Liver (tissue), 9 donors: Measurements from ENCODE around the gene FAM120C. TPM values are rescaled to one million over a fixed set of nuclear protein-coding genes. Genes with fewer than 3 reads are reported as not detected.

Source experiments
- DNase-seq: peaks from one replicate; pipeline ENCODE4 v3.0.0-alpha.2; 2017; ENCODE audit warnings: low spot score
- H3K27ac ChIP-seq, 2 donors: one replicate each; pipeline ENCODE4 v1.7.0; 2013; ENCODE audit warnings: inconsistent platforms in 2 of 2, low read length in 2 of 2, control low read depth in 1 of 2, low read depth in 1 of 2, mild to moderate bottlenecking in 1 of 2
- H3K27me3 ChIP-seq, 4 donors: one replicate each; pipeline versions ENCODE4 v1.6.1 to v1.7.0; 2013; ENCODE audit warnings: low read length in 3 of 4, inconsistent platforms in 1 of 4, mild to moderate bottlenecking in 1 of 4, moderate library complexity in 1 of 4; ENCODE audit not compliant: control insufficient read depth in 4 of 4, insufficient read depth in 4 of 4
- H3K36me3 ChIP-seq, 4 donors: one replicate each; pipeline versions ENCODE4 v1.6.1 to v1.7.0; 2013; ENCODE audit warnings: low read length in 3 of 4, mild to moderate bottlenecking in 3 of 4, low read depth in 1 of 4, moderate library complexity in 1 of 4; ENCODE audit not compliant: control insufficient read depth in 4 of 4, insufficient read depth in 3 of 4
- H3K4me1 ChIP-seq, 4 donors: one replicate each; pipeline versions ENCODE4 v1.6.1 to v1.7.0; 2013; ENCODE audit warnings: low read length in 3 of 4, mild to moderate bottlenecking in 3 of 4, moderate library complexity in 1 of 4; ENCODE audit not compliant: control insufficient read depth in 4 of 4, insufficient read depth in 4 of 4
- H3K4me3 ChIP-seq, 3 donors: one replicate each; pipeline versions ENCODE4 v1.6.1 to v1.7.0; 2013; ENCODE audit warnings: low read length in 3 of 3, control low read depth in 1 of 3, low read depth in 1 of 3, mild to moderate bottlenecking in 1 of 3
- H3K9ac ChIP-seq, 2 donors: one replicate each; pipeline ENCODE4 v1.7.0; 2013; ENCODE audit warnings: low read length in 2 of 2, mild to moderate bottlenecking in 2 of 2, moderate library complexity in 2 of 2, control low read depth in 1 of 2, low read depth in 1 of 2
- H3K9me3 ChIP-seq, 4 donors: one replicate each; pipeline versions ENCODE4 v1.6.1 to v1.7.0; 2013; ENCODE audit warnings: low read length in 3 of 4; ENCODE audit not compliant: control insufficient read depth in 4 of 4
- CTCF ChIP-seq: fragments of 150-350 bp; IDR thresholded peaks from 2 replicates; pipeline ENCODE4 v1.5.1; 2017; ENCODE audit warnings: improper control_type of control experiment, low read depth, low read length; ENCODE audit not compliant: missing input control
- EGR1 ChIP-seq, 2 donors: IDR thresholded peaks; 2 replicates each; pipeline ENCODE4 v1.6.1; 2016 to 2018; ENCODE audit warnings: antibody characterized with exemption in 2 of 2, low read depth in 2 of 2
- FOXA1 ChIP-seq: IDR thresholded peaks from 2 replicates; pipeline ENCODE4 v1.6.1; 2016; ENCODE audit warnings: antibody characterized with exemption
- FOXA2 ChIP-seq: IDR thresholded peaks from 2 replicates; pipeline ENCODE4 v1.6.1; 2016; ENCODE audit warnings: antibody characterized with exemption
- GABPA ChIP-seq, 2 donors: IDR thresholded peaks in 1 of 2; conservative IDR thresholded peaks in 1 of 2; 2 replicates each; pipeline ENCODE4 v1.6.1; 2016; ENCODE audit warnings: antibody characterized with exemption in 2 of 2, mild to moderate bottlenecking in 1 of 2, moderate library complexity in 1 of 2
- HNF4A ChIP-seq, 2 donors: conservative IDR thresholded peaks; 2 replicates each; pipeline ENCODE4 v1.6.1; 2016; ENCODE audit warnings: antibody characterized with exemption in 2 of 2, mild to moderate bottlenecking in 2 of 2
- HNF4G ChIP-seq: IDR thresholded peaks from 2 replicates; pipeline ENCODE4 v1.6.1; 2016; ENCODE audit warnings: antibody characterized with exemption
- NR2F2 ChIP-seq: IDR thresholded peaks from 2 replicates; pipeline ENCODE4 v1.6.1; 2016; ENCODE audit warnings: antibody characterized with exemption
- SP1 ChIP-seq: IDR thresholded peaks from 2 replicates; pipeline ENCODE4 v1.6.1; 2018; ENCODE audit warnings: antibody characterized with exemption, mild to moderate bottlenecking
- TAF1 ChIP-seq: conservative IDR thresholded peaks from 2 replicates; pipeline ENCODE4 v1.6.1; 2016; ENCODE audit warnings: antibody characterized with exemption, mild to moderate bottlenecking
- YY1 ChIP-seq: IDR thresholded peaks from 2 replicates; pipeline ENCODE4 v1.6.1; 2016; ENCODE audit warnings: antibody characterized with exemption, mild to moderate bottlenecking
- ZBTB33 ChIP-seq: IDR thresholded peaks from 2 replicates; pipeline ENCODE4 v1.6.1; 2016; ENCODE audit warnings: antibody characterized with exemption
- WGBS: extraction: QIAGEN DNeasy Blood & Tissue Kit; methylation state at CpG from one replicate; pipeline ENCODE4 v1.1.7; 2013; 5-methylcytosine and 5-hydroxymethylcytosine counted together
- polyA plus RNA-seq, 2 donors: library from polyadenylated mRNA; stranded (reverse) in 1 of 2; unstranded in 1 of 2; fragments of 200-250 nt in 1 of 2; fragments of >200 nt in 1 of 2; fragmentation: Nextera tagmentation in 1 of 2; extraction: Ambion mirVana in 1 of 2; gene quantifications; one replicate each; pipeline versions ENCODE4 v1.2.1 to v1.2.3, GENCODE V29; 2013 to 2015
- total RNA-seq, 2 donors: library from RNA; depleted of rRNA; stranded (reverse); fragments of >200 nt; gene quantifications; one replicate each; pipeline ENCODE4 v1.2.3, GENCODE V29; 2014
- TF ChIP-seq, protein P1 (sequence below): IDR thresholded peaks from 2 replicates; pipeline ENCODE4 v1.6.1; 2016; ENCODE audit warnings: antibody characterized with exemption, mild to moderate bottlenecking
- donor health status: healthy.
- donor health status: healthy.
- donor health status: healthy.
- donor health status: healthy.
- donor health status: healthy.

FAM120C gene
- total and polyA plus RNA-seq, 4 donors = 1.8 to 3.7 (median 2.3) TPM

DNA sequence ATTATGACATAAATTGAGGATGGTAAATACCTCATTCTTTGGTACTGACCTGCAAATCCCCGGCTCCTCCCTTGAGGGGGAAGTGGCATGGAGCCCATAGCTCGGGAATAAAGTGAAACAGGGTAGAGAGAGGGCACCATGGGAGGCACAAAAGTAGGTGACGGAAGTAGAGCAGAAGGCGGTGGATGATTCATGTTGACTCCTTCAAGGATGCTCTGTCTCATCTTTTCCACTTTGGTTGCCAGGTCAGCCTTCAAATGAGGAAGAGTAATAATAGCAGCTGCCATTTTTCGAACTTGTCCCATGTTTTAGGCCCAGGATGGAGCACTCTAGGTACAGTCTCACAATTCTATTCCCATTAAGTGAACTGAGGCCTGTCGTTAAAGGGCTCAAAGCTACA lies 97.4 kb downstream of the FAM120C start (continued):
- TF ChIP-seq CTCF (no peak), HNF4G (no peak), GABPA (IDR thresholded peaks at IDR 0.05 in 1 of 2, conservative IDR thresholded peaks at IDR 0.05 in 1 of 2) (no peak), EGR1 (IDR thresholded peaks at IDR 0.05; ENCODE audit: low read depth in 2 of 2) (no peak)

GRCh38 chrX:54076903-54077302 lies 106.2 kb downstream of the FAM120C start:
- H3K36me3 ChIP-seq = peaks cover 0 to 5% (median 2%) of the 10 kb centered on the region in 4 donors
- H3K4me3 ChIP-seq = no peak overlapping the region
- no peak for TF ChIP-seq GABPA (IDR thresholded peaks at IDR 0.05 in 1 of 2, conservative IDR thresholded peaks at IDR 0.05 in 1 of 2)
- no peak for TF ChIP-seq CTCF
- TF ChIP-seq, protein P1, sequence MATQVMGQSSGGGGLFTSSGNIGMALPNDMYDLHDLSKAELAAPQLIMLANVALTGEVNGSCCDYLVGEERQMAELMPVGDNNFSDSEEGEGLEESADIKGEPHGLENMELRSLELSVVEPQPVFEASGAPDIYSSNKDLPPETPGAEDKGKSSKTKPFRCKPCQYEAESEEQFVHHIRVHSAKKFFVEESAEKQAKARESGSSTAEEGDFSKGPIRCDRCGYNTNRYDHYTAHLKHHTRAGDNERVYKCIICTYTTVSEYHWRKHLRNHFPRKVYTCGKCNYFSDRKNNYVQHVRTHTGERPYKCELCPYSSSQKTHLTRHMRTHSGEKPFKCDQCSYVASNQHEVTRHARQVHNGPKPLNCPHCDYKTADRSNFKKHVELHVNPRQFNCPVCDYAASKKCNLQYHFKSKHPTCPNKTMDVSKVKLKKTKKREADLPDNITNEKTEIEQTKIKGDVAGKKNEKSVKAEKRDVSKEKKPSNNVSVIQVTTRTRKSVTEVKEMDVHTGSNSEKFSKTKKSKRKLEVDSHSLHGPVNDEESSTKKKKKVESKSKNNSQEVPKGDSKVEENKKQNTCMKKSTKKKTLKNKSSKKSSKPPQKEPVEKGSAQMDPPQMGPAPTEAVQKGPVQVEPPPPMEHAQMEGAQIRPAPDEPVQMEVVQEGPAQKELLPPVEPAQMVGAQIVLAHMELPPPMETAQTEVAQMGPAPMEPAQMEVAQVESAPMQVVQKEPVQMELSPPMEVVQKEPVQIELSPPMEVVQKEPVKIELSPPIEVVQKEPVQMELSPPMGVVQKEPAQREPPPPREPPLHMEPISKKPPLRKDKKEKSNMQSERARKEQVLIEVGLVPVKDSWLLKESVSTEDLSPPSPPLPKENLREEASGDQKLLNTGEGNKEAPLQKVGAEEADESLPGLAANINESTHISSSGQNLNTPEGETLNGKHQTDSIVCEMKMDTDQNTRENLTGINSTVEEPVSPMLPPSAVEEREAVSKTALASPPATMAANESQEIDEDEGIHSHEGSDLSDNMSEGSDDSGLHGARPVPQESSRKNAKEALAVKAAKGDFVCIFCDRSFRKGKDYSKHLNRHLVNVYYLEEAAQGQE = no peak
- no peak for TF ChIP-seq TAF1
- no peak for TF ChIP-seq NR2F2
- no peak for TF ChIP-seq FOXA2
- no peak for TF ChIP-seq HNF4A (conservative IDR thresholded peaks at IDR 0.05)
- no peak for TF ChIP-seq SP1
- TF ChIP-seq ZBTB33 = no peak
- TF ChIP-seq FOXA1 = no peak
- no peak for TF ChIP-seq YY1
- WGBS = 99% methylated on average over 2 of the region's 2 CpGs
- H3K9me3 ChIP-seq = no peaks in the 10 kb centered on the region
- H3K9ac ChIP-seq = no peak overlapping the region
- H3K27ac ChIP-seq = no peak overlapping the region
- no peak for DNase-seq
- no peaks in the 10 kb centered on the region for H3K27me3 ChIP-seq
- no peaks in the 10 kb centered on the region for H3K4me1 ChIP-seq
